SK-N-SH (cell line): Measurements from ENCODE around the gene GATAD2B. TPM values are rescaled to one million over a fixed set of nuclear protein-coding genes. Genes with fewer than 3 reads are reported as not detected.
A peak's percentile ranks its signal among the peaks of the same experiment; 100 is the strongest.

Experiments
- CTCF ChIA-PET: fragments of 300-600, 350-600 bp; formaldehyde crosslinking; extraction: SDS; loops from one replicate; lab custom pipeline; 2021; lab: Yijun Ruan, JAX
- POLR2A ChIA-PET: fragments of 350-600 bp; sonication (Branson Sonifier 250); formaldehyde crosslinking; extraction: SDS; loops from one replicate; lab custom pipeline; 2020; ENCODE audit warnings: antibody characterized with exemption, inconsistent platforms; lab: Yijun Ruan, JAX
- DNase-seq: peaks from one replicate; pipeline ENCODE4 v3.0.0; 2012
- H2AFZ ChIP-seq: fragments of 200-600 bp; sonication (generic); 2 replicates; pipeline ENCODE4 v1.8.1; 2016; ENCODE audit warnings: antibody characterized with exemption, mild to moderate bottlenecking, low read depth
- H3F3A ChIP-seq: fragments of 200-600 bp; sonication (generic); replicated peaks from 2 replicates; pipeline ENCODE3; 2016; ENCODE audit warnings: antibody characterized with exemption, mild to moderate bottlenecking; ENCODE audit not compliant: insufficient read depth
- H3K27ac ChIP-seq, 2 experiments: fragments of 200-500 bp in 1 of 2; fragments of 200-600 bp in 1 of 2; sonication (Bioruptor generic) in 1 of 2; sonication (generic), shearing (Covaris generic) in 1 of 2; 2 replicates each; pipeline versions ENCODE4 v1.5.1 to v1.6.1; 2014 to 2016; ENCODE audit warnings: low read depth in 2 of 2, inconsistent platforms in 1 of 2, low read length in 1 of 2, mild to moderate bottlenecking in 1 of 2, mixed read lengths in 1 of 2
- H3K27me3 ChIP-seq: fragments of 200-600 bp; sonication (generic), shearing (Covaris generic); 2 replicates; pipeline ENCODE4 v1.6.1; 2016; ENCODE audit warnings: mixed run types; ENCODE audit not compliant: insufficient read depth
- H3K36me3 ChIP-seq, 2 experiments: fragments of 200-500 bp in 1 of 2; fragments of 200-600 bp in 1 of 2; sonication (Bioruptor generic) in 1 of 2; sonication (generic) in 1 of 2; replicated peaks in 1 of 2; 2 replicates each; pipeline versions ENCODE3 to v1.5.1; 2014 to 2016; ENCODE audit warnings: low read length in 1 of 2, mild to moderate bottlenecking in 1 of 2; ENCODE audit not compliant: insufficient read depth in 2 of 2, control insufficient read depth in 1 of 2
- H3K4me1 ChIP-seq, 2 experiments: fragments of 200-500 bp in 1 of 2; fragments of 200-600 bp in 1 of 2; sonication (Bioruptor generic) in 1 of 2; sonication (generic), shearing (Covaris generic) in 1 of 2; 2 replicates each; pipeline versions ENCODE4 v1.5.1 to v1.6.1; 2014 to 2016; ENCODE audit warnings: low read depth in 1 of 2, low read length in 1 of 2, mixed run types in 1 of 2; ENCODE audit not compliant: insufficient read depth in 2 of 2, control insufficient read depth in 1 of 2
- H3K4me2 ChIP-seq: fragments of 200-600 bp; sonication (generic), shearing (Covaris generic); 2 replicates; pipeline ENCODE4 v1.6.1; 2017; ENCODE audit warnings: mixed run types
- H3K4me3 ChIP-seq, 2 experiments: fragments of 200-500 bp in 1 of 2; fragments of 200-600 bp in 1 of 2; sonication (Bioruptor generic) in 1 of 2; sonication (generic), shearing (Covaris generic) in 1 of 2; 2 replicates each; pipeline versions ENCODE4 v1.5.1 to v1.8.1; 2014 to 2016; ENCODE audit warnings: low read depth in 2 of 2, inconsistent platforms in 1 of 2, low read length in 1 of 2, mild to moderate bottlenecking in 1 of 2, mixed read lengths in 1 of 2, moderate library complexity in 1 of 2
- H3K79me2 ChIP-seq: fragments of 200-600 bp; sonication (generic); 2 replicates; pipeline ENCODE4 v1.8.1; 2017; ENCODE audit warnings: mild to moderate bottlenecking; ENCODE audit not compliant: insufficient read depth
- H3K9ac ChIP-seq: fragments of 200-600 bp; sonication (generic); 2 replicates; pipeline ENCODE4 v1.6.1; 2017; ENCODE audit warnings: mixed run types
- H3K9me2 ChIP-seq: fragments of 200-600 bp; sonication (generic); 2 replicates; pipeline ENCODE4 v1.6.1; 2017; ENCODE audit warnings: mixed run types
- H3K9me3 ChIP-seq: fragments of 200-600 bp; sonication (generic); 2 replicates; pipeline ENCODE4 v1.6.1; 2017; ENCODE audit warnings: mixed run types, mild to moderate bottlenecking, moderate library complexity
- H4K20me1 ChIP-seq: fragments of 200-600 bp; sonication (generic); 2 replicates; pipeline ENCODE4 v1.6.1; 2017; ENCODE audit warnings: mild to moderate bottlenecking, mixed run types; ENCODE audit not compliant: insufficient read depth
- CHD2 ChIP-seq: fragments of 150-350 bp; IDR thresholded peaks from 2 replicates; pipeline ENCODE4 v1.6.1; 2018; ENCODE audit warnings: low read length; ENCODE audit not compliant: partially characterized antibody
- ELF1 ChIP-seq: IDR thresholded peaks from 2 replicates; pipeline ENCODE4 v1.4.0; 2012
- EP300 ChIP-seq, 2 experiments: IDR thresholded peaks; 2 replicates each; pipeline versions ENCODE4 v1.4.0 to v1.6.1; 2012; ENCODE audit warnings: borderline replicate concordance in 1 of 2, low read depth in 1 of 2, low read length in 1 of 2
- EZH2phosphoT487 ChIP-seq: fragments of 200-600 bp; sonication (generic); IDR thresholded peaks from 2 replicates; pipeline ENCODE4 v1.6.1; 2017; ENCODE audit warnings: low read depth, mixed run types, mild to moderate bottlenecking, antibody characterized with exemption, moderate library complexity, borderline replicate concordance
- FOSL2 ChIP-seq: IDR thresholded peaks from 2 replicates; pipeline ENCODE4 v1.4.0; 2012; ENCODE audit warnings: low read depth, mild to moderate bottlenecking, moderate library complexity, borderline replicate concordance
- FOXJ3 ChIP-seq: sonication (generic); formaldehyde crosslinking; IDR thresholded peaks from 2 replicates; pipeline ENCODE4 v1.5.1; 2020; ENCODE audit warnings: mild to moderate bottlenecking, missing genetic modification reagents
- FOXM1 ChIP-seq: IDR thresholded peaks from 2 replicates; pipeline ENCODE4 v1.4.0; 2012; ENCODE audit warnings: low read depth, mild to moderate bottlenecking
- GABPA ChIP-seq: IDR thresholded peaks from 2 replicates; pipeline ENCODE4 v1.4.0; 2012; ENCODE audit warnings: low read depth, mild to moderate bottlenecking
- GATA2 ChIP-seq: sonication (generic); formaldehyde crosslinking; IDR thresholded peaks from 2 replicates; pipeline ENCODE4 v1.5.0; 2020; ENCODE audit warnings: mild to moderate bottlenecking, missing genetic modification reagents
- JUND ChIP-seq: IDR thresholded peaks from 2 replicates; pipeline ENCODE4 v1.4.0; 2012
- MXI1 ChIP-seq: IDR thresholded peaks from 2 replicates; pipeline ENCODE4 v1.6.1; 2012; ENCODE audit warnings: mild to moderate bottlenecking, low read depth, low read length, improper control_type of control experiment
- PBX3 ChIP-seq: IDR thresholded peaks from 2 replicates; pipeline ENCODE4; 2012
- RAD21 ChIP-seq: IDR thresholded peaks from 2 replicates; pipeline ENCODE4 v1.6.1; 2012; ENCODE audit warnings: mild to moderate bottlenecking, low read length
- RCOR1 ChIP-seq: fragments of 150-350 bp; IDR thresholded peaks from 2 replicates; pipeline ENCODE4 v1.6.1; 2017; ENCODE audit warnings: antibody characterized with exemption, low read length
- REST ChIP-seq: IDR thresholded peaks from 2 replicates; pipeline ENCODE4 v1.6.1; 2012; ENCODE audit warnings: mild to moderate bottlenecking, low read depth, low read length, moderate library complexity
- RFX5 ChIP-seq: IDR thresholded peaks from 2 replicates; pipeline ENCODE4 v1.6.1; 2012; ENCODE audit warnings: mild to moderate bottlenecking, improper control_type of control experiment, low read length
- SMC3 ChIP-seq: IDR thresholded peaks from 2 replicates; pipeline ENCODE4 v1.6.1; 2012; ENCODE audit warnings: low read depth, low read length, improper control_type of control experiment
- TAF1 ChIP-seq: IDR thresholded peaks from 2 replicates; pipeline ENCODE4 v1.6.1; 2012; ENCODE audit warnings: low read depth, mild to moderate bottlenecking, low read length, moderate library complexity, borderline replicate concordance
- TCF12 ChIP-seq: IDR thresholded peaks from 2 replicates; pipeline ENCODE4 v1.4.0; 2012
- TEAD4 ChIP-seq: IDR thresholded peaks from 2 replicates; pipeline ENCODE4 v1.4.0; 2012; ENCODE audit warnings: mild to moderate bottlenecking, borderline replicate concordance; ENCODE audit not compliant: insufficient read depth
- ZBTB33 ChIP-seq: IDR thresholded peaks from 2 replicates; pipeline ENCODE4 v1.4.0; 2012; ENCODE audit warnings: low read depth, borderline replicate concordance
- WGBS: methylation state at CpG from one replicate; pipeline ENCODE4 v1.1.6; 2017; ENCODE audit warnings: low lambda C conversion rate; 5-methylcytosine and 5-hydroxymethylcytosine counted together
- polyA plus RNA-seq, 3 experiments: library from polyadenylated mRNA; depleted of rRNA; stranded (reverse); fragments of >200 nt; gene quantifications; 2 replicates each; pipeline ENCODE4 v1.2.3, GENCODE V29; 2012

GATAD2B gene
- polyA plus RNA-seq, 1 of the 3 experiments (the other 2 are of a cell fraction): 2.8 TPM

GRCh38 chr1:153960206-153960605 lies 37.4 kb upstream of the GATAD2B start:
- Histone ChIP-seq H3K27me3 (no peaks in the 10 kb centered on the region), H2AFZ (no peak overlapping the region), H3K9ac (no peak overlapping the region), H3K9me3 (no peaks in the 10 kb centered on the region), H3F3A (peaks cover 20% of the 10 kb centered on the region), H3K27ac (no peak overlapping the region), H3K79me2 (peaks cover 69% of the 10 kb centered on the region), H3K4me3 (no peak overlapping the region), H3K36me3 (peaks cover 12 to 15% of the 10 kb centered on the region in 2 experiments), H3K4me1 (peaks cover 5 to 49% of the 10 kb centered on the region in 2 experiments; a peak in 3 of 4 replicates), H3K9me2 (no peaks in the 10 kb centered on the region), H3K4me2 (no peak overlapping the region), H4K20me1 (peaks cover 25% of the 10 kb centered on the region)
- ChIA-PET POLR2A (interaction anchor here (1.8 kb wide), 1 partner anchor 37 kb away, joined by 3 read pairs; the partner anchor contains the start of gene GATAD2B), CTCF (interaction anchor here (8.6 kb wide), 1 partner anchor 26 kb away, joined by 50 read pairs; the partner anchor contains the start of gene RAB13)
- WGBS: 100% methylated on average over 1 of the region's 11 CpGs
- TF ChIP-seq REST (no peak), EZH2phosphoT487 (no peak), TCF12 (no peak), GATA2 (CRISPR knock-in tag) (no peak), ZBTB33 (no peak), EP300 (IDR thresholded peaks at IDR 0.05; ENCODE audit: borderline replicate concordance in 1 of 2, low read depth in 1 of 2, low read length in 1 of 2) (no peak), GABPA (no peak), RCOR1 (no peak), FOSL2 (no peak), JUND (no peak)
- no peak for DNase-seq

GRCh38 chr1:153959454-153959853 lies 36.7 kb upstream of the GATAD2B start:
- Histone ChIP-seq H3K79me2 (peaks cover 69% of the 10 kb centered on the region), H3K36me3 (peaks cover 12 to 20% of the 10 kb centered on the region in 2 experiments), H3K4me2 (no peak overlapping the region), H3K9me3 (no peaks in the 10 kb centered on the region), H2AFZ (no peak overlapping the region), H3K9ac (no peak overlapping the region), H3K27me3 (no peaks in the 10 kb centered on the region), H3K9me2 (no peaks in the 10 kb centered on the region), H3K27ac (peak overlapping the region in 1 of 2 experiments; percentile 77; a peak in 2 of 4 replicates), H4K20me1 (peaks cover 33% of the 10 kb centered on the region), H3K4me3 (no peak overlapping the region), H3K4me1 (peaks cover 5 to 56% of the 10 kb centered on the region in 2 experiments; a peak in 3 of 4 replicates), H3F3A (peaks cover 19% of the 10 kb centered on the region)
- WGBS: 95% methylated on average over 2 of the region's 3 CpGs
- ChIA-PET CTCF (interaction anchor here (5.9 to 8.6 kb wide), 2 partner anchors 13 to 27 kb away, joined by 50 to 51 read pairs; partner anchors contain the start of genes DENND4B and RAB13), POLR2A (interaction anchor here (0.8 to 4.4 kb wide), 2 partner anchors 8 to 18 kb away, joined by 3 to 32 read pairs; partner anchors contain the start of genes CREB3L4 and JTB)
- DNase-seq: no peak
- no peak for TF ChIP-seq SMC3
- no peak for TF ChIP-seq EP300 (IDR thresholded peaks at IDR 0.05; ENCODE audit: borderline replicate concordance in 1 of 2, low read depth in 1 of 2, low read length in 1 of 2)
- TF ChIP-seq RFX5: no peak
- no peak for TF ChIP-seq RAD21
- no peak for TF ChIP-seq PBX3
- TF ChIP-seq MXI1: no peak
- no peak for TF ChIP-seq TEAD4
- TF ChIP-seq CHD2: no peak
- TF ChIP-seq FOXJ3 (CRISPR knock-in tag): no peak
- no peak for TF ChIP-seq FOSL2
- no peak for TF ChIP-seq TAF1
- no peak for TF ChIP-seq ELF1
- no peak for TF ChIP-seq FOXM1
